ENCODE data around the gene ATG9A.
"Not testable (repeated sequence)": the region's sequence is repeated elsewhere in the genome, so short reads cannot be mapped to it uniquely, and the experiment has no call there.

ATG9A gene

DNA sequence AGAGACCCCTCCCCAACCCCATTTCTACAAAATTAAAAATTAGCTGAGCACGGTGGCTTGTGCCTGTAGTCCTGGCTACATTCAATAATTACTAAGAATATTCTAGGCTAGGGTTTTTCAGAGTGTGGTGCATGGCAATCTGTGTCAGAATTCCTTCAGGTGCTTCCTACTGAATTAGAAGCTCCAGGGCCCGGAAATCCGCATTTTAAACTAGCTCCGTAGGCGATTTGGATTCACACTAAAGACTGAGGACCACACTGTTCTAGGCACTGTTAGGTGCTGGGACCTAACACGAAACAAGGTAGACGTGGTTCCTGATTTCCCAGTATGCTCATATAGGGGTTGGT is 23.5 kb downstream of the ATG9A start:
- DNase-seq: no peak

- DNase-seq: no peak
Observed at GRCh38 chr2:219205165-219205538, 24.3 kb downstream of the ATG9A start.

DNA sequence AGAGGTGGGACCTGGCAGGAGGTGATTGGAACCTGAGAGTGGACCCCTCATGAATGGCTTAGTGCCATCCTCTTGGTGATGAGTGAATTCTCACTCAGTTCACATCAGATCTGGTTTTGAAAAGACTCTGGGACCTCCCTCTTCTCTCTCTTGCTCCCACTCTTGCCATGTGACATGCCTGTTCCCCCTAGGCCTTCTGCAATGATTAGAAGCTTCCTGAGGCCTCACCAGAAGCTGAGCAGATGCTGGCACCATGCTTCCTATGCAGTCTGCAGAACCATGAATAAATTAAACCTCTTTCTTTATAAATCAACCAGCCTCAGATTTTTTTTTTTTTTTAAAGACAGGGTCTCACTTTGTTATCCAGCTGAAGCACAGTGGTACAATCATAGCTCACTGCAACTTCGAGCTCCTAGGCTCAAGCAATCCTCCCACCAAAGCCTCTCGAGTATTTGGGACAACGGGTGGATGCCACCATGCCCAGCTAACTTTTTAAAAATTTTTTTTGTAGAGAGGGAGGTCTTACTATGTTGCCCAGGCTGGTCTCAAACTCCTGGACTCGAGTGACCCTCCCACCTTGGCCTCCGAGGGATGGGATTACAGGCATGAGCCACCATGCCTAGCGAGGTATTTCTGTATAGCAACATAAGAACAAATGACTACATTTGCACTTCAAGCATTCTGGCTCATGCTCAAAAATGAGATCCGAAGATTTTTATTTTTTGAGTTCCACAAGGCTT is 24.8 kb downstream of the ATG9A start:
- no peak for DNase-seq

DNA sequence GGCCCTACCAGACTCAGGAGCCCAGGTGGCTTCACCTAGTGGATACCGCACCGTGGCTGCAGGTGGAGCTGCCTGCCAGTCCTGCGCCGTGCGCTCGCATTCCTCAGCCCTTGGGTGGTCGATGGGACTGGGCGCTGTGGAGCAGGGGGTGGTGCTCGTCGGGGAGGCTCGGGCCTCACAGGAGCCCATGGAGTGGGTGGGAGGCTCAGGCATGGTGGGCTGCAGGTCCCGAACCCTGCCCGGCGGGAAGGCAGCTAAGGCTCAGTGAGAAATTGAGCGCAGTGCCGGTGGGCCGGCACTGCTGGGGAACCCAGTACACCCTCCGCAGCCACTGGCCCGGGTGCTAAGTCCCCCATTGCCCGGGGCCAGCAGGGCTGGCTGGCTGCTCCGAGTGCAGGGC is 28.1 kb downstream of the ATG9A start:
- not testable (repeated sequence) for DNase-seq

DNA sequence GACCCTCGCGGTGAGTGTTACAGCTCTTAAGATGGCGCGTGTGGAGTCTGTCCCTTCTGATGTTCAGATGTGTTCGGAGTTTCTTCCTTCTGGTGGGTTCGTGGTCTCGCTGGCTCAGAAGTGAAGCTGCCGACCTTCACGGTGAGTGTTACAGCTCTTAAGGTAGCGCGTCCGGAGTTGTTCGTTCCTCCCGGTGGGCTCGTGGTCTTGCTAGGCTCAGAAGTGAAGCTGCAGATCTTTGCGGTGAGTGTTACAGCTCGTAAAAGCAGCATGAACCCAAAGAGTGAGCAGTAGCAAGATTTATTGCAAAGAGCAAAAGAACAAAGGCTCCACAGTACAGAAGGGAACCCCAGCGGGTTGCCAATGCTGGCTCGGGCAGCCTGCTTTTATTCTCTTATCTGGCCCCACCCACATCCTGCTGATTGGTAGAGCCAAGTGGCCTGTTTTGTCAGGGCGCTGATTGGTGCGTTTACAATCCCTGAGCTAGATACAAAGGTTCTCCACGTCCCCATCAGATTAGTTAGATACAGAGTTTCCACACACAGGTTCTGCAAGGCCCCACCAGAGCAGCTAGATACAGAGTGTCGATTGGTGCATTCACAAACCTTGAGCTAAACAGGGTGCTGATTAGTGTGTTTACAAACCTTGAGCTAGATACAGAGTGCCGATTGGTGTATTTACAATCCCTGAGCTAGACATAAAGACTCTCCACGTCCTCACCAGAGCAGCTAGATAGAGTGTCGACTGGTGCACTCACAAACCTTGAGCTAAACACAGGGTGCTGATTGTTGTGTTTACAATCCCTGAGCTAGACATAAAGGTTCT is 28.7 kb downstream of the ATG9A start:
- not testable (repeated sequence) for DNase-seq

GRCh38 chr2:219199470-219200211 is 29.8 kb downstream of the ATG9A start:
- DNase-seq: no peak

- DNase-seq: no peak
Observed at GRCh38 chr2:219198974-219199373, 30.5 kb downstream of the ATG9A start.

DNA sequence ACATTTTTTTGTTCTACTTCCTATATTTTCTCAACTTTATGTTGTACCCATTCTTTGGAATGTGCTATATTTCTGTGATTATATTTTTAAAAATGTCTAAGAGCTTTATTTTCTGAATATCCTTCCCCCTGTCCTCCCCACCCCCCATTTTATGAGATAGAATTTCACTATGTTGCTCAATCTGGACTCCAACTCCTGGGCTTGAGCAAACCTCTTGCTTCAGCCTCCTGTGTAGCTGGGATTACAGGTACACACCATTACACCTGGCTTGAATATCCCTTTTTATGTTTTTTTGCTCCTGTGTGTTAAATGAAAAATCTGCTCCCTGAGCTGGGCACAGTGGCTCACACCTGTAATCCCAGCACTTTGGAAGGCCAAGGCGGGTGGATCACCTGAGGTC is 32.0 kb downstream of the ATG9A start:
- DNase-seq: no peak

- no peak for DNase-seq
Observed at GRCh38 chr2:219186754-219187456, 42.5 kb downstream of the ATG9A start.

- DNase-seq: no peak
Observed at GRCh38 chr2:219184121-219184520, 45.3 kb downstream of the ATG9A start.

DNA sequence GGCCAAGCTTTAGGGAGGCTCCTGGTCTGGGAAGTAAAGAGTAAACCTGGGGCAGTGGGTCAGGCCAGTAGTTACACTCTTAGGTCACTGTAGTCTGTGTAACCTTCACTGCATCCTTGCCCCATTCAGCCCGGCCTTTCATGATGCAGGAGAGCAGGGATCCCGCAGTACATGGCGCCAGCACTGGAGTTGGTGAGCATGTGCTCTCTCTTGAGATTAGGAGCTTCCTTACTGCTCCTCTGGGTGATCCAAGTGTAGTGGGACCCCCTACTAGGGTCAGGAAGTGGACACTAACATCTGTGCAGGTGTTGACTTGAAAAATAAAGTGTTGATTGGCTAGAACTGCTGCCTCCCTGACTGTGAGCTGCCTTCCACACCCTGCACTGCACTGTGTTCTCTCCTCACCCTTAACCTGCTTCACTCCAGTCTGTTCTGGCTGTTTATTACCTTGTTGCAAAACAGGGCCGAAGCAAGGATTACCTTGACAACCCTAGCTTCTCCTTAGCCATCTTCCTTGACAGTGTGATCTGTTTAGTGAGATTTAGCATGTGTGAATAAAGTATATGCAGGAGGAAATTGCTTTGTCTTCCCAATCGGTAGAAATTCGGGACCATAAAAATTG is 46.2 kb downstream of the ATG9A start:
- no peak for DNase-seq

GRCh38 chr2:219182331-219183150 is 46.9 kb downstream of the ATG9A start:
- no peak for DNase-seq

DNA sequence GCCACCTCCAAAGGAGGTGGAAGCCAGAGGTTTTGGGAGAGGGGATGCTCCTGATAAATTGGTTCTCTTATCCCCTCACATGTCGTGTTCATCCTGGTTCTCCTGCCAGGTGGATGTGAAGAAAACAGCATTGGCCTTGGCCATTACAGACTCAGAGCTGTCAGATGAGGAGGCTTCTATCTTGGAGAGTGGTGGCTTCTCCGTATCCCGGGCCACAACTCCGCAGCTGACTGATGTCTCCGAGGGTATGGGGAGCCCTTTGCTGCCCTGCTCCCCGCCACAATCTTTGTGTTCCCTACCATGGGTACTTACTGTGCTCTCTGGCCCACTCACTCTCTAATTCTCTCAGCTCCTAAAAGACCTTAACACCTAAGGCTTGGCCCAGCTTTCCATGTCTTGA is 47.9 kb downstream of the ATG9A start:
- DNase-seq: no peak

DNA sequence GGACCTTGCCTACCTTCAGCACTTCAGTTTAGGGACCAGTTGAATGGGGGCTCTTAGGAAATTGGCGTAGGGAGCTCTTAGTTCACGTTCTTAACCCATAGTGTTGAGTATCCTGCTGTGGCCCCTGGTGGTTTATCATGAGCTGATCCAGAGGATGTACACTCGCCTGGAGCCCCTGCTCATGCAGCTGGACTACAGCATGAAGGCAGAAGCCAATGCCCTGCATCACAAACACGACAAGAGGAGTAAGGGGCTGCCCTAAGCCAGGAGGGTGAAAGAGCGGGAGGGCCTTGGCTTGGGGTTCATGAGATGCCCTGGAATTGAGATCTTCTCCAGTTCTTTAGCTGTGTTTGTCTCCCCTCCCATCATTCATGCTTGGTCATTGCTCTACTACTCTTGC is 48.5 kb downstream of the ATG9A start:
- no peak for DNase-seq

- DNase-seq: no peak
Observed at GRCh38 chr2:219179601-219180465, 49.6 kb downstream of the ATG9A start.

GRCh38 chr2:219178377-219179175 is 50.9 kb downstream of the ATG9A start:
- DNase-seq: peak; percentile 44

DNA sequence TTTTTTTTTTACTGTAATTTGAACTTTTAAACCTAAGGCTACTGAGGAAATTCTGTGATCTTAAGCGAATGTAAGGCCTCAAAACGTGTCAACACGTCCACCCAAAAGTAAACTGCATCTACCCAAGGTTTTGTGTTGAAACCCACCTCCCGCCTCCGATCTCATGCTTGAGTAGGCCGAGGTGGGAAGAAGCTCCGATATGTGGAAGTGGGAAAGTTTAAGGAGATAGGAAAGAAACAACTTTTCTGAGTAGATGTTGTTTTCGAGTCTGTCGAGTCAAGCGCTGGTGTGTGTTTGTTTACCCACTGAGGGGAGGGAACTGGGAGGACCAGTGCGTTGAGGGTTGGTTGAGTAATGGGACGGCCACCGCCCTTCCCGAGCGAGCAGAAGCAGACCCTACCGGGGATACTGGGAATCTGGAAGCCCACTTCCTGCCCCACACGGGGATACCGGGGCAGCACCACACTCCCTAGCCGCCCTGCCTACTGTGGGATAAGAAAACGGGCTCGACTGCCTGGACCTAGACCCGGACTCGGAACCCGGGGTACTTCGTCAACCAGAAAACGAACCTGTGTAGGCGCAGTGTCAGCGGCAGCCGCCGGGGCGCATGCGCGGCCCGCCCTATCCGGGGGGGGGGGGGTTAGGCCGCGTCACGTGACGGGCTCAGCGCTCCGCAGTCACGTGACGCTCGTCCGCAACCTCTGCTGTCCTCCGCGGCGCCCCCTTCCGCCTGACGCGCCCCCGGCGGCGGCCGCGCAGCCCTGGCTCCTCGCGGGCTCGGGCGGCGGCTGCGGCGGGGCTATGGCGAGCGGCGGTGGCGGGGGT is 51.7 kb downstream of the ATG9A start, which contains the start of gene RETREG2:
TSS of gene RETREG2 (plus strand) at position 724 of the 825 bp plus-strand sequence. CDS start at position 802, 78 bp downstream.
- peak; percentile 78 for DNase-seq

DNA sequence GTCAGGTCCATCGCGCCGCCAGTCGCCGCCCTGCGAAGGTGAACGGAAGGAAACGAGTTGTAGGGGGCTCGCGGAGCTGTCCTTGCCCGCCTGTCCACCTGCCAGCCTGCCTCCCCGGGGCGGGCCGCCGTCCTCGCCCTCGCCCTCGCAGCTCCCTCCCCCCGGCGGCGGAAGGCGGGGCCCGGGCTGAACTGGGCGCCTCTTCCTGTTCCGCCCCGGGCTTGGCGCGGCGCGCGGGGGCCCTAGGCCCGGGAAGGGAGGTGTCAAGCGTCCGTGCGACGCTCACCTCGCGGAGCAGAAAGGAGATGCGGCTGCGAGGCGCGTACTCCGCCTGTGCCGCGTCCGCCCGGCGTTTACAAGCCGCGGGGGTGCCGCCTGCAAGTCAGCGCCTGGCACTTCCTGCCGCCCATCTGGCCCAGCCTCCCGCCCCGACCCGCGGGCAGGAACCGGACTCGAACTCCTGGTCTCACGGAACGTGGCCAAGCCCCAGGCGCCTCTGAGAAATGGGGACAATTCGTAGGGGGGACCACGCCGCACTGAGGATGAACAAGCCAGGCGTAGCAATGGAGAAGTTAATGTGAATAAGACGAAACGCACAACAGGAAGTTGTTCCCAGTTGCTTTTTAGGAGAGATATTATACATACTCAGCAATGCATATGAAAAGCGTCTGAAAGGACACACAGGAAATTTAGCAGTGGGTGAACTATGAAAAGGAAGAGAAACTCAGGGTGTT is 52.5 kb downstream of the ATG9A start, which contains the start of gene CNPPD1:
TSS of gene CNPPD1 (minus strand) at position 108 of the 734 bp plus-strand sequence. CDS start at position 11, 97 bp downstream.
- peak; percentile 86 for DNase-seq

All from stimulated activated naive CD4-positive, alpha-beta T cell treated with Interleukin-2 at 50 U/mL for 16 hours (primary cell).